Body of pancreas (tissue), 4 donors: ENCODE results near the gene GJB5.

ENCODE experiments used
- POLR2A ChIP-seq, 3 donors: fragments of 450-650 bp; IDR thresholded peaks; one replicate each; pipeline ENCODE4 v1.6.1; 2016; ENCODE audit warnings: antibody characterized with exemption in 3 of 3, mild to moderate bottlenecking in 2 of 3
- TF ChIP-seq, protein P1 (sequence below), 7 experiments: fragments of 450-650 bp in 4 of 7; fragments of 200-600 bp in 3 of 7; sonication (generic) in 3 of 7; IDR thresholded peaks; one replicate each; pipeline ENCODE4 v1.5.1; 2016 to 2019; ENCODE audit warnings: antibody characterized with exemption in 7 of 7

DNA sequence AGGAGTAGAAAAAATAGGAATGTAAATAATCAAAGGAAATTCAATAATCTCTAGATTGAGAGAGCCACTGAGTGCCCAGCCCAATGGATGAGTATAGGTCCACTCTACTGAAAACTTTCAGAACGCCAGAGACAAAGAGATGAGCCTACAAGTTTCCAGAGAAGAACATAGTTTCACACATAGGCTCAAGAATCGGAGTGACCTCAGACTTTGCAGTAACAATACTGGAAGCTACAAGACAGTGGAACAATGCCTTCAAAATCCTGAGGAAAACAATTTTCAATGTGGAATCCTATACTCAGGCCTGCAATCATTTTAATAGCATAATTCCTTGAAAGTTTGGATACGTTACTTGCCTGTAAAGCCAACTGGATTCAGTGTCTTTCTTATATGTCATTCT is 48.9 kb downstream of the GJB5 start:
- TF ChIP-seq, protein P1, sequence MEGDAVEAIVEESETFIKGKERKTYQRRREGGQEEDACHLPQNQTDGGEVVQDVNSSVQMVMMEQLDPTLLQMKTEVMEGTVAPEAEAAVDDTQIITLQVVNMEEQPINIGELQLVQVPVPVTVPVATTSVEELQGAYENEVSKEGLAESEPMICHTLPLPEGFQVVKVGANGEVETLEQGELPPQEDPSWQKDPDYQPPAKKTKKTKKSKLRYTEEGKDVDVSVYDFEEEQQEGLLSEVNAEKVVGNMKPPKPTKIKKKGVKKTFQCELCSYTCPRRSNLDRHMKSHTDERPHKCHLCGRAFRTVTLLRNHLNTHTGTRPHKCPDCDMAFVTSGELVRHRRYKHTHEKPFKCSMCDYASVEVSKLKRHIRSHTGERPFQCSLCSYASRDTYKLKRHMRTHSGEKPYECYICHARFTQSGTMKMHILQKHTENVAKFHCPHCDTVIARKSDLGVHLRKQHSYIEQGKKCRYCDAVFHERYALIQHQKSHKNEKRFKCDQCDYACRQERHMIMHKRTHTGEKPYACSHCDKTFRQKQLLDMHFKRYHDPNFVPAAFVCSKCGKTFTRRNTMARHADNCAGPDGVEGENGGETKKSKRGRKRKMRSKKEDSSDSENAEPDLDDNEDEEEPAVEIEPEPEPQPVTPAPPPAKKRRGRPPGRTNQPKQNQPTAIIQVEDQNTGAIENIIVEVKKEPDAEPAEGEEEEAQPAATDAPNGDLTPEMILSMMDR (IDR thresholded peaks at IDR 0.05) = no peak
- TF ChIP-seq POLR2A (IDR thresholded peaks at IDR 0.05) = no peak
